ENCODE data around the gene TMEM114.

Gene TMEM114

GRCh38 chr16:8625491-8626087 lies 35.3 kb upstream of the TMEM114 start:
- DNase-seq: no peak
- no peak overlapping the region for H3K4me3 Mint-ChIP-seq
- no peaks in the 10 kb centered on the region for H3K9me3 Mint-ChIP-seq
- TF ChIP-seq, protein P1, sequence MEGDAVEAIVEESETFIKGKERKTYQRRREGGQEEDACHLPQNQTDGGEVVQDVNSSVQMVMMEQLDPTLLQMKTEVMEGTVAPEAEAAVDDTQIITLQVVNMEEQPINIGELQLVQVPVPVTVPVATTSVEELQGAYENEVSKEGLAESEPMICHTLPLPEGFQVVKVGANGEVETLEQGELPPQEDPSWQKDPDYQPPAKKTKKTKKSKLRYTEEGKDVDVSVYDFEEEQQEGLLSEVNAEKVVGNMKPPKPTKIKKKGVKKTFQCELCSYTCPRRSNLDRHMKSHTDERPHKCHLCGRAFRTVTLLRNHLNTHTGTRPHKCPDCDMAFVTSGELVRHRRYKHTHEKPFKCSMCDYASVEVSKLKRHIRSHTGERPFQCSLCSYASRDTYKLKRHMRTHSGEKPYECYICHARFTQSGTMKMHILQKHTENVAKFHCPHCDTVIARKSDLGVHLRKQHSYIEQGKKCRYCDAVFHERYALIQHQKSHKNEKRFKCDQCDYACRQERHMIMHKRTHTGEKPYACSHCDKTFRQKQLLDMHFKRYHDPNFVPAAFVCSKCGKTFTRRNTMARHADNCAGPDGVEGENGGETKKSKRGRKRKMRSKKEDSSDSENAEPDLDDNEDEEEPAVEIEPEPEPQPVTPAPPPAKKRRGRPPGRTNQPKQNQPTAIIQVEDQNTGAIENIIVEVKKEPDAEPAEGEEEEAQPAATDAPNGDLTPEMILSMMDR (IDR thresholded peaks at IDR 0.05): no peak
- H3K36me3 Mint-ChIP-seq (ENCODE audit: low read depth): peaks cover 48% of the 10 kb centered on the region
- H3K27me3 Mint-ChIP-seq (ENCODE audit: low read depth, poor library complexity): peaks cover under 1% of the 10 kb centered on the region
- no peak overlapping the region for H3K27ac Mint-ChIP-seq
- H3K4me1 Mint-ChIP-seq: peaks cover 27% of the 10 kb centered on the region

GRCh38 chr16:8623634-8624033 lies 33.3 kb upstream of the TMEM114 start:
- Mint-ChIP-seq H3K36me3 (ENCODE audit: low read depth) (peaks cover 37% of the 10 kb centered on the region), H3K9me3 (no peaks in the 10 kb centered on the region), H3K27me3 (ENCODE audit: low read depth, poor library complexity) (peaks cover 11% of the 10 kb centered on the region), H3K27ac (no peak overlapping the region), H3K4me1 (peaks cover 27% of the 10 kb centered on the region), H3K4me3 (peak overlapping the region; percentile 96)
- DNase-seq: no peak
- TF ChIP-seq, protein P1 (IDR thresholded peaks at IDR 0.05): no peak

GRCh38 chr16:8622315-8622656 lies 32.0 kb upstream of the TMEM114 start:
- Mint-ChIP-seq H3K36me3 (ENCODE audit: low read depth) (peaks cover 23% of the 10 kb centered on the region), H3K4me1 (peaks cover 27% of the 10 kb centered on the region), H3K27me3 (ENCODE audit: low read depth, poor library complexity) (peaks cover 14% of the 10 kb centered on the region), H3K4me3 (peak overlapping the region; percentile 96), H3K9me3 (no peaks in the 10 kb centered on the region), H3K27ac (peak overlapping the region; percentile 97)
- TF ChIP-seq, protein P1 (IDR thresholded peaks at IDR 0.05): no peak
- no peak for DNase-seq

- DNase-seq: peak; percentile 98
- Mint-ChIP-seq H3K36me3 (ENCODE audit: low read depth) (peaks cover 18% of the 10 kb centered on the region), H3K4me3 (peak within 1 kb of the TSS; percentile 96), H3K9me3 (no peaks in the 10 kb centered on the region), H3K27ac (peak within 1 kb of the TSS; percentile 97), H3K27me3 (ENCODE audit: low read depth, poor library complexity) (peaks cover 18% of the 10 kb centered on the region), H3K4me1 (peaks cover 23% of the 10 kb centered on the region)
- TF ChIP-seq, protein P1 (IDR thresholded peaks at IDR 0.05): no peak
These were observed 31.4 kb upstream of the TMEM114 start, which contains the start of gene METTL22 for GRCh38 chr16:8621572-8622314. METTL22 (plus strand) TSS chr16:8621698; CDS start chr16:8625666, 3,968 bp downstream.

- H3K4me3 Mint-ChIP-seq: peak overlapping the region; percentile 96
- TF ChIP-seq, protein P1 (IDR thresholded peaks at IDR 0.05): no peak
- H3K36me3 Mint-ChIP-seq (ENCODE audit: low read depth): peaks cover 17% of the 10 kb centered on the region
- H3K9me3 Mint-ChIP-seq: no peaks in the 10 kb centered on the region
- peaks cover 23% of the 10 kb centered on the region for H3K4me1 Mint-ChIP-seq
- no peak for DNase-seq
- no peak overlapping the region for H3K27ac Mint-ChIP-seq
- peaks cover 23% of the 10 kb centered on the region for H3K27me3 Mint-ChIP-seq (ENCODE audit: low read depth, poor library complexity)
These were observed 30.9 kb upstream of the TMEM114 start for GRCh38 chr16:8621222-8621571.

DNA sequence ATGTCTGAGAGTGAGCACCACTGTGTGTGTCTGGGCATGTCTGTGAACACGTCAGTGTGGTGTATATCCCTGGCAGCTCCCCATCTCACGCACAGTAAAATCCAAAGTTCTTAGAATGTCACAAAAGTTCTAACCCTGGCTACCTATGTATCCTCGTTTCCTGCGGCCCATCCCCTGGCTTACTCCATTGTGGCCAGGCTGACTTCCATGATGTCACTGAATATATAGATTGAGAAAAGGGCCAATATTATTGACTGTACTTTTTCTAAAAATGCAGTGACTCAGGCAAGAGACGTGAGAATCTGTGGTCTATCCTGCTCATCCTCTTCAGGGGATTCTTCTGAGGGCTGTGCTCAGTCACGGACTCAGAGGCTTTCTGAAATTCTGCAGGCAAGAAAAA lies 30.2 kb upstream of the TMEM114 start:
- TF ChIP-seq, protein P1 (IDR thresholded peaks at IDR 0.05): no peak
- Mint-ChIP-seq H3K27me3 (ENCODE audit: low read depth, poor library complexity) (peaks cover 24% of the 10 kb centered on the region), H3K4me1 (peaks cover 23% of the 10 kb centered on the region), H3K9me3 (no peaks in the 10 kb centered on the region), H3K4me3 (peak overlapping the region; percentile 96), H3K27ac (no peak overlapping the region), H3K36me3 (ENCODE audit: low read depth) (peaks cover 11% of the 10 kb centered on the region)
- no peak for DNase-seq

Data from nephron progenitor cell (in vitro differentiated cells).